ENCODE results near the gene AIG1. TPM values are rescaled to one million over a fixed set of nuclear protein-coding genes. Genes with fewer than 3 reads are reported as not detected.

Gene AIG1
- total and polyA plus RNA-seq, 2 experiments from 2014 or later: 44.7 to 46.9 TPM

GRCh38 chr6:143215771-143216170 lies 155.1 kb downstream of the AIG1 start:
- Histone ChIP-seq H3K27me3 (replicated peaks; ENCODE audit: insufficient read depth) (no peaks in the 10 kb centered on the region), H3K36me3 (ENCODE audit: low read depth) (no peaks in the 10 kb centered on the region), H3K9ac (no peak overlapping the region), H3K4me2 (ENCODE audit: unreplicated experiment) (no peak overlapping the region), H3K4me3 (no peak overlapping the region), H3F3A (ENCODE audit: insufficient read depth) (no peaks in the 10 kb centered on the region), H3K4me1 (ENCODE audit: insufficient read depth) (no peaks in the 10 kb centered on the region), H3K79me2 (ENCODE audit: insufficient read depth) (no peaks in the 10 kb centered on the region), H3K9me3 (ENCODE audit: low read depth) (no peaks in the 10 kb centered on the region), H3K27ac (no peak overlapping the region), H4K20me1 (ENCODE audit: insufficient read depth) (no peaks in the 10 kb centered on the region), H2AFZ (no peak overlapping the region), H3K9me2 (ENCODE audit: insufficient read depth) (no peaks in the 10 kb centered on the region)
- no peak for TF ChIP-seq EZH2 (IDR thresholded peaks at IDR 0.05; ENCODE audit: insufficient read depth, poor library complexity, severe bottlenecking)
- TF ChIP-seq EZH2phosphoT487 (IDR thresholded peaks at IDR 0.05; ENCODE audit: insufficient read depth, low read depth): no peak
- 39 to 52% methylated on average over 1 of the region's 1 CpG for WGBS, 2 experiments (ENCODE audit: low coverage in 1 of 2, low lambda C conversion rate in 2 of 2, missing lambda C conversion rate in 2 of 2)
- in situ Hi-C loops (cut with MboI): no loop called here
- no peak for DNase-seq

DNA sequence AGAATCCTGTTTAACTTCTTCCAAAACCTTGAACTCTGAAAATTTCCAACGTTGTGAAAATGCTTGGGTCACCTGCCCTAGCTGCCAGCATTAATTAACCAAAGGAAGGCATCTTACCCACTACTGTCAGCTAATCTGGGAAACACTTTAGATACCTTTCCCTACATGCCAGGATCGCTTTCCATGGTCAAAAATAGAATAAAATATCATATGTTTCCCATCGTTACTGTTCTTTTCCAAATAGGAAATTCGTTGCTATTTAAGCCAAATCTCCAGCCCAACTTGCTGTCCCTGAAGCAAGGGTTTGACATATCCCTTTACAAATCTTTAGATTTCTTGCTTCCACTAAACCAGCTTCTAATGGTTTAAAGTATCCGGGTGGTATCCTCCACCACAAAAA lies 157.5 kb downstream of the AIG1 start:
- Histone ChIP-seq H3K4me2 (ENCODE audit: unreplicated experiment) (no peak overlapping the region), H2AFZ (no peak overlapping the region), H3K27me3 (replicated peaks; ENCODE audit: insufficient read depth) (no peaks in the 10 kb centered on the region), H3K9ac (no peak overlapping the region), H3K4me3 (no peak overlapping the region), H3K9me2 (ENCODE audit: insufficient read depth) (no peaks in the 10 kb centered on the region), H3K9me3 (ENCODE audit: low read depth) (no peaks in the 10 kb centered on the region), H4K20me1 (ENCODE audit: insufficient read depth) (no peaks in the 10 kb centered on the region), H3K4me1 (ENCODE audit: insufficient read depth) (no peaks in the 10 kb centered on the region), H3K36me3 (ENCODE audit: low read depth) (no peaks in the 10 kb centered on the region), H3F3A (ENCODE audit: insufficient read depth) (no peaks in the 10 kb centered on the region), H3K27ac (no peak overlapping the region), H3K79me2 (ENCODE audit: insufficient read depth) (no peaks in the 10 kb centered on the region)
- in situ Hi-C loops (cut with MboI): no loop called here
- WGBS, 2 experiments (ENCODE audit: low coverage in 1 of 2, low lambda C conversion rate in 2 of 2, missing lambda C conversion rate in 2 of 2): 83% methylated on average over 5 of the region's 5 CpGs
- DNase-seq: no peak
- TF ChIP-seq EZH2 (IDR thresholded peaks at IDR 0.05; ENCODE audit: insufficient read depth, poor library complexity, severe bottlenecking): no peak
- no peak for TF ChIP-seq EZH2phosphoT487 (IDR thresholded peaks at IDR 0.05; ENCODE audit: insufficient read depth, low read depth)

DNA sequence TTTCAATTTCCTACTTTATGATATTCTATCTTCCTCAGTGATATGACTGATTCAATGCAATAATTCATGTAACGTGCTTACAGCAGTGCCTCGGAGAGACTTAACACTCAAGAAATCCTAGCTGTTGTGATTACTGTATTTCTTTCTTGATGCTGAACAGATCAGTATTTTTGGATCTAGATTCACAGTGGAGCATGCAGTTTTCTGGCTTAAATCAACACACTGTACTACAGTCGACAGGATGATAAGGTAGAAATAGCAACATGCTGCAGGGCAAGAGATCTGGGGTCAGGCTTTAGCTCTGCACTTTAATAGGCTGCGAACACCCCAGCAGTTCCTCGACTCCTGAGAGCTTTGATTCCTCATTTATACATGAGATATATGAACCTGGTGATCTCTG lies 161.0 kb downstream of the AIG1 start:
- H2AFZ ChIP-seq: no peak overlapping the region
- no peaks in the 10 kb centered on the region for H3K27me3 ChIP-seq (replicated peaks; ENCODE audit: insufficient read depth)
- no peaks in the 10 kb centered on the region for H3K9me2 ChIP-seq (ENCODE audit: insufficient read depth)
- no peak for TF ChIP-seq EZH2phosphoT487 (IDR thresholded peaks at IDR 0.05; ENCODE audit: insufficient read depth, low read depth)
- TF ChIP-seq EZH2 (IDR thresholded peaks at IDR 0.05; ENCODE audit: insufficient read depth, poor library complexity, severe bottlenecking): no peak
- H3K4me1 ChIP-seq (ENCODE audit: insufficient read depth): no peaks in the 10 kb centered on the region
- WGBS, 2 experiments (ENCODE audit: low coverage in 1 of 2, low lambda C conversion rate in 2 of 2, missing lambda C conversion rate in 2 of 2): 69 to 81% methylated on average over 5 of the region's 5 CpGs
- no peak overlapping the region for H3K4me3 ChIP-seq
- H3K36me3 ChIP-seq (ENCODE audit: low read depth): no peaks in the 10 kb centered on the region
- no peaks in the 10 kb centered on the region for H3K9me3 ChIP-seq (ENCODE audit: low read depth)
- no peak overlapping the region for H3K4me2 ChIP-seq (ENCODE audit: unreplicated experiment)
- H3K9ac ChIP-seq: no peak overlapping the region
- in situ Hi-C loops (cut with MboI): no loop called here
- H3K27ac ChIP-seq: no peak overlapping the region
- H4K20me1 ChIP-seq (ENCODE audit: insufficient read depth): no peaks in the 10 kb centered on the region
- no peaks in the 10 kb centered on the region for H3K79me2 ChIP-seq (ENCODE audit: insufficient read depth)
- H3F3A ChIP-seq (ENCODE audit: insufficient read depth): no peaks in the 10 kb centered on the region
- DNase-seq: no peak

DNA sequence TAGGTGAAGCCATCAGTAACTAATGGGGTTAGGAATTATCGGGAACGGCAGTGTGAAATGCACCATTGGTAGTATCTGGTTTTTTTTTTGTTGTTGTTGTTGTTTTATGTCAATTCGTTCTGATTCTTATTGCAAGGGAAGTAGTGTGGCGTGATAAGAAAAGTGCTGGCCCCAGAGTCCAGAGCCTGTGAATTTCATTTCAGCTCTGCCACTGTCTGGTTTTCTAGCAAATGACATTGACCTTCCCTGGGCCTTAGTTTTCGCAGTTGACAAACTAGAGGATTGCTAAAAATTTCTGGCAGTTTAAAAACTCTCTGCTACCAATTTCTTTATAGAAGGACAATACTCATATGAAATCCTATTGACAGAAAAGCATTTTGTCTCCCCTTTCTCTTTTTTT lies 161.6 kb downstream of the AIG1 start:
- WGBS, 2 experiments (ENCODE audit: low coverage in 1 of 2, low lambda C conversion rate in 2 of 2, missing lambda C conversion rate in 2 of 2): 46 to 55% methylated on average over 5 of the region's 5 CpGs
- H3K27me3 ChIP-seq (replicated peaks; ENCODE audit: insufficient read depth): no peaks in the 10 kb centered on the region

DNA sequence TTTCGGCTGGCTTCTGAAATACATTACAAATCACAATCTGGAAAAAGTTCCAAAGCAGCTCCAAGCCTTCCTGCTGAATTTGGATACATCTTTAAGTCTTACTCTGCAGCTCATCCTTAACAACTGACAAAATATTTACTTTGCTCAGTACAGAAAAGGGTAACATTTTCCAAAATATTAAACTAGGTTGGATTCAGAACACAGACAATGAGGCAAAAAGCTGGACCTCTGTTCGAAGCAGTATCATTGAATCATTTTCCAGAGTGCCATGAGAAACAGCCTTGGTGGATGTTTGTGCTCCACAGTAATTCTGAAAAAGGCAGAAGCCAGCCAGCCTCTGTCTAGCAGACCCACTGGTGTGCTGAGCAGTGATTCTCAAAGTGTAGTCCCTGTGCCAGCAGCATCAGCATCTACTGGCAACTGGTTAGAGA lies 162.1 kb downstream of the AIG1 start:
- Histone ChIP-seq H2AFZ (no peak overlapping the region), H3F3A (ENCODE audit: insufficient read depth) (no peaks in the 10 kb centered on the region), H3K27ac (no peak overlapping the region), H3K9ac (no peak overlapping the region), H3K79me2 (ENCODE audit: insufficient read depth) (no peaks in the 10 kb centered on the region), H4K20me1 (ENCODE audit: insufficient read depth) (no peaks in the 10 kb centered on the region), H3K4me1 (ENCODE audit: insufficient read depth) (no peaks in the 10 kb centered on the region), H3K4me3 (no peak overlapping the region), H3K9me2 (ENCODE audit: insufficient read depth) (no peaks in the 10 kb centered on the region), H3K36me3 (ENCODE audit: low read depth) (no peaks in the 10 kb centered on the region), H3K9me3 (ENCODE audit: low read depth) (no peaks in the 10 kb centered on the region), H3K4me2 (ENCODE audit: unreplicated experiment) (no peak overlapping the region), H3K27me3 (replicated peaks; ENCODE audit: insufficient read depth) (no peaks in the 10 kb centered on the region)
- TF ChIP-seq EZH2phosphoT487 (IDR thresholded peaks at IDR 0.05; ENCODE audit: insufficient read depth, low read depth): no peak
- no peak for TF ChIP-seq EZH2 (IDR thresholded peaks at IDR 0.05; ENCODE audit: insufficient read depth, poor library complexity, severe bottlenecking)
- WGBS, 2 experiments (ENCODE audit: low coverage in 1 of 2, low lambda C conversion rate in 2 of 2, missing lambda C conversion rate in 2 of 2): 32 to 34% methylated on average over 2 of the region's 2 CpGs
- DNase-seq: peak; percentile 15
- in situ Hi-C loops (cut with MboI): no loop called here

More for the DNA sequence above, 161.6 kb downstream of the AIG1 start:
- H3K36me3 ChIP-seq (ENCODE audit: low read depth): no peaks in the 10 kb centered on the region
- H3K27ac ChIP-seq: no peak overlapping the region
- no peaks in the 10 kb centered on the region for H4K20me1 ChIP-seq (ENCODE audit: insufficient read depth)
- H3K9me3 ChIP-seq (ENCODE audit: low read depth): no peaks in the 10 kb centered on the region
- H3K79me2 ChIP-seq (ENCODE audit: insufficient read depth): no peaks in the 10 kb centered on the region
- H2AFZ ChIP-seq: no peak overlapping the region
- no peak overlapping the region for H3K4me3 ChIP-seq
- H3K4me2 ChIP-seq (ENCODE audit: unreplicated experiment): no peak overlapping the region
- TF ChIP-seq EZH2phosphoT487 (IDR thresholded peaks at IDR 0.05; ENCODE audit: insufficient read depth, low read depth) (no peak), EZH2 (IDR thresholded peaks at IDR 0.05; ENCODE audit: insufficient read depth, poor library complexity, severe bottlenecking) (no peak)
- no peaks in the 10 kb centered on the region for H3F3A ChIP-seq (ENCODE audit: insufficient read depth)
- no peak for DNase-seq
- no peaks in the 10 kb centered on the region for H3K4me1 ChIP-seq (ENCODE audit: insufficient read depth)
- H3K9ac ChIP-seq: no peak overlapping the region
- no peaks in the 10 kb centered on the region for H3K9me2 ChIP-seq (ENCODE audit: insufficient read depth)
- in situ Hi-C loops (cut with MboI): no loop called here

Measured in GM23248 (cell line).